Skeletal muscle tissue (tissue), 4 donors: ENCODE results near the gene HS6ST3. TPM values are rescaled to one million over a fixed set of nuclear protein-coding genes. Genes with fewer than 3 reads are reported as not detected.
"Not testable (repeated sequence)": the region's sequence is repeated elsewhere in the genome, so short reads cannot be mapped to it uniquely, and the experiment has no call there.

Experiments
- H3K27ac ChIP-seq: one replicate; pipeline ENCODE4 v1.7.0; 2013; ENCODE audit warnings: mild to moderate bottlenecking, low read depth, low read length, inconsistent platforms
- H3K27me3 ChIP-seq, 3 donors: one replicate each; pipeline ENCODE4 v1.7.0; 2013; ENCODE audit warnings: low read length in 3 of 3; ENCODE audit not compliant: control insufficient read depth in 3 of 3, insufficient read depth in 3 of 3
- H3K36me3 ChIP-seq, 3 donors: one replicate each; pipeline ENCODE4 v1.7.0; 2013; ENCODE audit warnings: low read length in 3 of 3; ENCODE audit not compliant: control insufficient read depth in 3 of 3, insufficient read depth in 3 of 3
- H3K4me1 ChIP-seq, 3 donors: one replicate each; pipeline ENCODE4 v1.7.0; 2013; ENCODE audit warnings: low read length in 3 of 3, mild to moderate bottlenecking in 3 of 3; ENCODE audit not compliant: control insufficient read depth in 3 of 3, insufficient read depth in 3 of 3
- H3K4me3 ChIP-seq, 3 donors: one replicate each; pipeline ENCODE4 v1.7.0; 2013; ENCODE audit warnings: low read length in 3 of 3
- H3K9ac ChIP-seq, 3 donors: one replicate each; pipeline ENCODE4 v1.7.0; 2013; ENCODE audit warnings: low read length in 3 of 3, mild to moderate bottlenecking in 3 of 3, moderate library complexity in 2 of 3, low read depth in 1 of 3
- H3K9me3 ChIP-seq, 3 donors: one replicate each; pipeline ENCODE4 v1.7.0; 2013; ENCODE audit warnings: low read length in 3 of 3; ENCODE audit not compliant: control insufficient read depth in 3 of 3
- total RNA-seq: library from RNA; depleted of rRNA; stranded (reverse); fragments of >200 nt; gene quantifications from one replicate; pipeline ENCODE4 v1.2.3, GENCODE V29; 2014
- donor health status: Osteomylitis.

The HS6ST3 gene
- total RNA-seq, 1 donor from 2014 or later, result 0.52 TPM

- Histone ChIP-seq H3K9ac (peak overlapping the region in 1 of 3 donors; percentile 75), H3K27ac (no peak overlapping the region), H3K27me3 (peaks cover 22 to 52% (median 38%) of the 10 kb centered on the region in 3 donors), H3K4me1 (peaks cover 7 to 11% (median 9%) of the 10 kb centered on the region in 3 donors), H3K9me3 (no peaks in the 10 kb centered on the region), H3K4me3 (peak overlapping the region in 2 of 3 donors; percentile 59 to 70), H3K36me3 (no peaks in the 10 kb centered on the region)
Measured at GRCh38 chr13:96090240-96091101, 564 bp downstream of the HS6ST3 start.

DNA sequence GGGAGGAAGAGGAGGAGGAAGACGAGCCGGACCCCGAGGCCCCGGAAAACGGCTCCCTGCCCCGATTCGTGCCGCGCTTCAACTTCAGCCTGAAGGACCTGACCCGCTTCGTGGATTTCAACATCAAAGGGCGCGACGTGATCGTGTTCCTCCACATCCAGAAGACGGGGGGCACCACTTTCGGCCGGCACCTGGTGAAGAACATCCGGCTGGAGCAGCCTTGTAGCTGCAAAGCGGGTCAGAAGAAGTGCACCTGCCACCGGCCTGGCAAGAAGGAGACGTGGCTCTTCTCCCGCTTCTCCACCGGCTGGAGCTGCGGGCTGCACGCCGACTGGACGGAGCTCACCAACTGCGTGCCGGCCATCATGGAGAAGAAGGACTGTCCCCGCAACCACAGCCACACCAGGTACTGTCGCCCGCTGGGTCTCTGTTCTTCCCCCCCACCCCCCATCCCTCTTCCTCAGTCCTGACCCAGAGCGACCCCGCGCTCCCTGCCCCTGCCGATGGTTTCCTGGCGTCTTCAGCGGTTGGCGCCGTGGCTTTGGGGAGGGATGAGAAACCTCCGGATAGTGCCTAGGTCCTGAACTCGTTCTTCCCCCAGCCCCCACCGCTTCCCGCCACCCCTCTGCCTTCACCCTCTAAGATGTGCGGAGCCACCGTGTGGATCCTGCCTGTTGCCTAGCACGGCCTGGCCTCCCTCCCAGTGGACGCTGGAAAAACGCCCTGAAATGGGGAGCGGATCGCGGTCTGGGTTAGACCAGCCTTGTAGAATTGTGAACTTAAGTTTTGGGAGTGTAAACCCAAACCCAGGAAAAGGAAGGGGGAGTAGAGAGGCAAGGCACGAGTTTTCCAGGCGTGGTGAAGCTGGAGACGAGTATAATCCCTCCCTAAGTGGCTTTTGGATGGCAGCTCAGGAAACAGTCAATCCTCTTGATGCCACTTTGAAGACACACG is 1.5 kb downstream of the HS6ST3 start:
- Histone ChIP-seq H3K27me3 (peaks cover 22 to 46% (median 40%) of the 10 kb centered on the region in 3 donors), H3K4me3 (peak overlapping the region in 2 of 3 donors; percentile 59 to 70), H3K9ac (no peak overlapping the region), H3K27ac (no peak overlapping the region), H3K4me1 (peaks cover 7 to 11% (median 9%) of the 10 kb centered on the region in 3 donors), H3K36me3 (no peaks in the 10 kb centered on the region), H3K9me3 (no peaks in the 10 kb centered on the region)

- Histone ChIP-seq H3K4me3 (no peak overlapping the region), H3K9ac (no peak overlapping the region), H3K27me3 (peaks cover 17 to 41% (median 38%) of the 10 kb centered on the region in 3 donors), H3K4me1 (peaks cover 7 to 11% (median 9%) of the 10 kb centered on the region in 3 donors), H3K27ac (no peak overlapping the region), H3K9me3 (no peaks in the 10 kb centered on the region), H3K36me3 (no peaks in the 10 kb centered on the region)
Measured at GRCh38 chr13:96093296-96094006, 3.5 kb downstream of the HS6ST3 start.

- Histone ChIP-seq H3K36me3 (no peaks in the 10 kb centered on the region), H3K27me3 (no peaks in the 10 kb centered on the region), H3K4me1 (no peaks in the 10 kb centered on the region), H3K9ac (no peak overlapping the region), H3K4me3 (no peak overlapping the region), H3K27ac (no peak overlapping the region), H3K9me3 (no peaks in the 10 kb centered on the region)
Measured at GRCh38 chr13:96100457-96101220, 10.7 kb downstream of the HS6ST3 start.

GRCh38 chr13:96104516-96104915 is 14.6 kb downstream of the HS6ST3 start:
- Histone ChIP-seq H3K4me3 (no peak overlapping the region), H3K4me1 (no peaks in the 10 kb centered on the region), H3K36me3 (no peaks in the 10 kb centered on the region), H3K27ac (no peak overlapping the region), H3K27me3 (no peaks in the 10 kb centered on the region), H3K9ac (no peak overlapping the region), H3K9me3 (peaks cover 0 to 3% (median under 1%) of the 10 kb centered on the region in 3 donors)

DNA sequence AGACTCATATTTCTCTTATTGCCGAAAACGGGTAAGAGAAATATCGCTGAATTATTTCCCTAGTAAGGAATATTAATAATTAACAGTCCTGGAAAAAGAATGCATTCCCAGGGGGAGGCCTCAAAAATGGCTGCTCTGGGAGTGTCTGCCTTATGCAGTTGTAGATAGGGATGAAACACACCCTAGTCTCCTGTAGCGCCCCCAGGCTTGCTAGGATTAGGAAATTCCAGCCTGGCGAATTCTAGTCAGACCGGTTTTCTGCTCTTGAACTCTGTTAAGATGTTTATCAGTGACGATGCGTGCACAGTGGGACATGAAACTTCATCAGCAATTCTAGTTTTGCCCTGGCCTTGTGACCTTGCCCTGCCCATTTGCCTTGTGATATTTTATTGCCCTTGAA is 18.2 kb downstream of the HS6ST3 start:
- not testable (repeated sequence) for H3K4me3 ChIP-seq, H3K27me3 ChIP-seq, H3K4me1 ChIP-seq, H3K36me3 ChIP-seq, H3K27ac ChIP-seq, H3K9ac ChIP-seq, H3K9me3 ChIP-seq

DNA sequence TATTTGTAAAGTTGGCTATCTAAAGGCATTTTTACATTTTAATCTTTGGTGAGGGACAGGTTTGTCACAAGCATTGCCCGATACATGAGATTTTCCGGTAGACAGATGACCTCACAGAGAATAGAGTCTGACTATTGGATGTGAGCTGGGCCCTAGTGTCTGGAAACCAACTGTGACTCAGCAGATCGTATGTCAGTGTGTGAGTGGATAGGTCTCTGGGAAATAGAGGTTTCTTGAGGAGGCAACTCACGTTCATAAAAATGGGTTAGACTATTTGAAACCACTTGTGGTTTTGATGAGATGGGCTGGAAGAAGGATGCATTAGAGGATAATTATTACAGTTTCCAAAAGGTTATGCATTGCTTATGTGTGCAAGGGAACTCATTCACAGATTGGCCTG is 19.2 kb downstream of the HS6ST3 start:
- H3K27me3 ChIP-seq, result no peaks in the 10 kb centered on the region
- no peak overlapping the region for H3K27ac ChIP-seq
- no peak overlapping the region for H3K4me3 ChIP-seq
- H3K9ac ChIP-seq, result no peak overlapping the region
- H3K9me3 ChIP-seq, result peaks cover 0 to 3% (median 2%) of the 10 kb centered on the region in 3 donors
- H3K36me3 ChIP-seq, result no peaks in the 10 kb centered on the region
- H3K4me1 ChIP-seq, result no peaks in the 10 kb centered on the region

- Histone ChIP-seq H3K4me1 (no peaks in the 10 kb centered on the region), H3K27ac (no peak overlapping the region), H3K9ac (no peak overlapping the region), H3K27me3 (no peaks in the 10 kb centered on the region), H3K36me3 (no peaks in the 10 kb centered on the region), H3K9me3 (peaks cover 0 to 2% (median 0%) of the 10 kb centered on the region in 3 donors), H3K4me3 (no peak overlapping the region)
Measured at GRCh38 chr13:96112936-96113335, 23.0 kb downstream of the HS6ST3 start.

- H3K36me3 ChIP-seq, H3K4me1 ChIP-seq, H3K27me3 ChIP-seq, H3K27ac ChIP-seq, H3K4me3 ChIP-seq, H3K9ac ChIP-seq, H3K9me3 ChIP-seq: not testable (repeated sequence)
Measured at GRCh38 chr13:96115368-96115767, 25.5 kb downstream of the HS6ST3 start.
